Measurements from ENCODE around the gene PTPN18.
A peak's percentile ranks its signal among the peaks of the same experiment; 100 is the strongest.

PTPN18 gene

GRCh38 chr2:130339885-130340745 lies 15.7 kb upstream of the PTPN18 start:
- no peak for DNase-seq

GRCh38 chr2:130341562-130342019 lies 14.3 kb upstream of the PTPN18 start:
- DNase-seq, result no peak

- peak; percentile 93 for DNase-seq
These were observed 13.8 kb upstream of the PTPN18 start for GRCh38 chr2:130342020-130342532.

- peak; percentile 99 for DNase-seq
These were observed 13.2 kb upstream of the PTPN18 start, which contains the start of gene IMP4 for GRCh38 chr2:130342533-130343275. Gene IMP4, plus strand, starts transcription at chr2:130342897. Its CDS starts 36 bp downstream, at chr2:130342933.

- DNase-seq, result no peak
These were observed 11.3 kb upstream of the PTPN18 start for GRCh38 chr2:130344578-130344977.

GRCh38 chr2:130345091-130345490 lies 10.8 kb upstream of the PTPN18 start:
- no peak for DNase-seq

- no peak for DNase-seq
These were observed 10.2 kb upstream of the PTPN18 start for GRCh38 chr2:130345611-130346010.

- no peak for DNase-seq
These were observed 9.7 kb upstream of the PTPN18 start for GRCh38 chr2:130346041-130346740.

- no peak for DNase-seq
These were observed 9.2 kb upstream of the PTPN18 start for GRCh38 chr2:130346741-130347066.

GRCh38 chr2:130347220-130347925 lies 8.5 kb upstream of the PTPN18 start:
- DNase-seq, result no peak

GRCh38 chr2:130349174-130349573 lies 6.7 kb upstream of the PTPN18 start:
- no peak for DNase-seq

GRCh38 chr2:130351711-130352110 lies 4.1 kb upstream of the PTPN18 start:
- DNase-seq, result no peak

- DNase-seq, result no peak
These were observed 3.6 kb upstream of the PTPN18 start for GRCh38 chr2:130352237-130352636.

- no peak for DNase-seq
These were observed 2.3 kb upstream of the PTPN18 start for GRCh38 chr2:130353291-130354138.

GRCh38 chr2:130354139-130354428 lies 1.8 kb upstream of the PTPN18 start:
- no peak for DNase-seq

GRCh38 chr2:130355172-130355577 lies 681 bp upstream of the PTPN18 start:
- DNase-seq, result peak; percentile 19

GRCh38 chr2:130357864-130358263 lies 2.0 kb downstream of the PTPN18 start:
- DNase-seq, result no peak

GRCh38 chr2:130358420-130359350 lies 2.8 kb downstream of the PTPN18 start:
- DNase-seq, result no peak

- no peak for DNase-seq
These were observed 3.6 kb downstream of the PTPN18 start for GRCh38 chr2:130359466-130359865.

GRCh38 chr2:130363479-130363878 lies 7.6 kb downstream of the PTPN18 start:
- DNase-seq, result no peak

- DNase-seq, result no peak
These were observed 9.2 kb downstream of the PTPN18 start for GRCh38 chr2:130365075-130365474.
